DMS79 treated with DMSO at 0.1 percent for 48 hours (cell line): ENCODE measurements around the gene BTBD9.

Source experiments
- DNase-seq: peaks from one replicate; lab custom pipeline; 2025; lab: John Stamatoyannopoulos, UW

BTBD9 gene

DNA sequence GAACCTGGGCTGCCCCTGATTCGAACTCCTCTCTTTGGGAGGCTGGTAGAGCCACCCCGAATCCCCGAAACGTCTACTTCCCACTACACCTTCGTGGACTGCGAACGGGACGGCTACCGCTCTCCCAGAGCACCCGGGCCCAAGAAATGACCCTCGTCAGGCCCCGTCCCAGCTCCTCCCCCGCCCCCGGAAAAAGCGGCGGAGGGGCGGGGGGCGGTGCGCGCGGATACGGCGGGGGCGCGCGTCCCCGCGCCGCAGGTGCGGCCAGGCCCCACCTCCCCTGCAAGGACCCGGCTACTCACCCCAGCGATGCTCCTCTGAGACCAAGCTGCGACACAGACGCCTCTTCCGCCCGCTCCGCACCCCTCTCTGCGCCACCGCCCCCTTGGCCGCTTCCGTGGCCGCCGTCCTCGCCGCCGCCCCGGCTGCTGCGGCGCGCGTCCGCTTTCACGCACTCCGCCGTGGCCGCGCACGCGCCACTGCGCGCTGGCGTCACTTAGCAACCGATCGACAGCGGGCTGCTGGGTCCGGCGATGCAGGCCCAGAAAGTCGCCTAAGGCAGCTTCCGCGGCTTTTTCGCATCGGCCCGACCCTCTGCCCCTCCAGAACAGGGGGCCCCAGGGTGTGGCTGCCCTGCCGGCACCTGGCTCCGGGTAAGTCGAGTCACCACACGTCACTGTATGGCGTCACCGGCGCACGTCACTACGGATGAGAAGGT lies at the start of gene BTBD9:
Gene BTBD9 (minus strand): TSS at position 432 of the 718 bp plus-strand sequence.
- DNase-seq = peak; percentile 74

DNA sequence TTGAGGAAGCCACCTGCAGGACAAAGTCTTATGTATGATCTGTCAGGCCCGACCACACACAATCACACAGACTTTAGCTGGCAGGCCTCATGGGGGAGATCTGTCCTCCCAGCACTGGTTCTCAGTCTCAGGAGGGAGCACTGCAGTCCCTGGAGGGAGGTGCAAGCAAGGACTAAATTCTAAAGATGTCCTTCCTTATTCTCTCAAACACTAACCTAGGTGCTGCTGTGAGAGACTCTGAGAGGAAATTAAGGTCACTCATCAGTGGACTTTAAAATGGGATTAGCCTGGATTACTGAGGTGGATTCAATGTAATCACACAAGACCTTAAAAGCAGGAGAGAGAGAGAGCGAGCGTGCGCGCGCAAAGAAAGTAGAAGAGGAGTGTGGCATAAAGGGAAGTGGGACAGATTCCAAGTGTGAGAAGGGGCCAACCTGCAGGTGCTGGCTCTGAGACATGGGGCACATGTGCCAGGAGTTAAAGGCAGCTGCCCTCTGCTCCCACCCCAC lies 48.9 kb upstream of the BTBD9 start:
- DNase-seq = no peak

DNA sequence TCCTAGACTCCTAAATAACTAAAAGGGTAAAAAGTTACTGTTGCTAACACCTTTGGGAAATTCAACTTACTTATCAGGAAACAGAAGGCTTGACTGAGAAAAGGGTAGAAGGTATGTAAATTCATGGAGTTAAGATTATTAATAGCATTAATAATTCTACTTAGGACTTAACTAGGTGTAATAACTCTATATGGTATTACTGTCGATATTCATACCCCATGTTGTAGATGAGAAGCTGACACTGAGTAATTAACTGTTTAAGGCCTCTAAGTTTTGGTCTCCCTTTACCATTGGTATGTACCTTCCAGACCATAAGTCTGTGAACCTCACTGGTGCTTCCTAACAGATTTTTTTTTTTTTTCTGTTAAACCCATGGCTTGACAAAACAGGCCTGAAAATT lies 47.8 kb upstream of the BTBD9 start:
- no peak for DNase-seq

DNA sequence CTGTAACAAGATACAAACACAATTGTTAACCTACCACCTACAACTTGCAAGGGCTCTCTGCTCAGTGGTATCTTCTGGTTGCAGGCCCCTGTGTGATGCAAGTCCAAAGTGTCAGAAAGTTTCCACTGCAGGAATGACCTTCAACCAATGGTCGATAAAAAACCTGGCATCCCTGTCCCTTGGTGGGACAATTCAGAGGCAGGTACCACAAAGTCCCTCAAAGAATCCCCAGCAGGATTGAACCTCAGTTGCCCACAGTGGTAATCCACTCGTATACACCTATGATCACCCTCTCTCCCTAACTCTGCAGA lies 47.3 kb upstream of the BTBD9 start:
- DNase-seq = no peak

DNA sequence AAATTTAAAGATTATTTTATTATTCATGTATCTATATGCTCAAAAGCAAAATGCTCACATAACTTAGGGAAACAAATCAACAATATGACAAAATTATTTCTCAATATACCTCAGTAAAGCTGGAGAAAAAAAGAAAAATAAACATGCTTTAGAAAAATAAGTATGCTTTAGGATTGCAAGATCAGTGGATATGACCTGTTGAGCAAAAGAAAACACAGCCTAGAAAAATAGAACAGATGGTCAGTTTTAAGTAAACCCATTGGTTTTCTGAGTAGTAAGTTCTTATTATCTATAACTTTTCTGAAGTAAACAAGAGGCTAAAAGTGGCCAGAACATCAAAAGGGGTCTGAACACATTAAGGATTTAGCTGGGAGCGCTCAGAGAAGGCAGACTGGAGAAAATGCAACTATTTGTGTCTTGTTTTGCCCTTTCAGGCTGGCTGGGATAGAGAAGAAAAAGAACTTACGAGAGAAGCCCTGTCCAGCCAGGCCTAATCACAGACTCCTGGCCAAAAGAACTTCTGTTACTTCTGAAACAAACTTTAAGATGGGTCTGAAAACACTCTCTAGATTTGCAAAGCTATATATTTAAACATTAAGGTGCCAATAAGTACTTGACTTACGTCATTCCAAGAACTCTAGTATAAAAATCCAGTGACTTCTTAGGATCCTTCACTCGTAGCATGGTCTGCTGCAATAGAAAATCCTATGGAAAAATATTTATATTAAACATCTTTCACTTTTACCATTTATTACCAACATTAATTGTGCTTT lies 46.7 kb upstream of the BTBD9 start:
- no peak for DNase-seq

DNA sequence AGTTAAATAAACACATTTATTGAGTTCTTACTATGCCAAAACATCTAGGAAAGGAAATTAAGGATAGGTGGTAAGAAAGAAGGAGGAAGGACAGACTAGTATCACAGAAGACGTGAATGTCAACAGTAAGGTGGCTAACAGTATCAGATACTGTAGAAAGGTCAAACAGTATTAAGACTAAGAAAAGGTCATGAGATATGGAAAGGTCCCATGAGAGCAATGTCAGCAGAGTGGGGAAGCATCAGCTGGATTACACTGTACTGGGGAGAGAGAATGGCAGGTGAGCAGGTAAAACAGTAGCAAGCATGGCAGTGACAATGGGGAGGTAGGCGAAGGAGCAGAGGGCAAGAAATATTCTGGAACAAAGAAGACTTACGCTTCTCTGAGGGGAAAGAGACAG lies 45.2 kb upstream of the BTBD9 start:
- no peak for DNase-seq

DNA sequence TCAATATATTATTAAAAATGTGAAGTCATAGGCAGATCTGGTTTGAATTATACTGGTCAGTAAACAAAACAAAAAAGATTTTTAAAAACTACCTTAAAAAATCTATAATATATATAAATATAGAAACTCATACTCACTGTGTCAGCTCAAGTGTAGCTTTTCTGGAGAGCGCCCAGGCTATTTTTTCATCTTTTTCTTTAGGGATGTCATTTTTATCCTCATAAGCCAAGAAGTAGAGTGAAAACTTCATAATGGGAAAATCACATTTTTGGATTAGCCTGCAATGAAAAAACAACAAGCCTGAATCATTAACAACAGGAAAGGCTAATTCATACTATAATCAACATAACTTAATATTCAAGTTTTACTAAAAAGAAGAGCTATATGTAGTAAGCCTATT lies 44.5 kb upstream of the BTBD9 start:
- no peak for DNase-seq

DNA sequence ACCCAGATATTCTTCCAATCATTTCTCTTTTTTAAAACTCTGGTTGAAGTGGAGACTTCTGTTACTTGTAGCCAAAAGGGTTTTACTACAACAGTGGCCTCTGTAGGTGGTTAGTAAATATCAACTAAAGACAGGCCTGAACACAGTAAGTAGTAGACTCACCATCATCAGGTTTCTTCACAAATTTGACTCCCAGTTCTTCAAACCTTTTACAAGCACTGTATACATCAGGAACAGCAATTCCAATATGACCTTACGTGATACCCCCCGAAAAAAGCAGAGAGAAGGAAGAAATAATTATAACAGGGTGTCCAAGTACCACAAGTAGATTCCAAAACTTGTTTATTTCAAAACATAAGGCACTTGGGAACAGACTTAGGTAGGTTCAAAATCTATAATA lies 42.1 kb upstream of the BTBD9 start:
- no peak for DNase-seq

DNA sequence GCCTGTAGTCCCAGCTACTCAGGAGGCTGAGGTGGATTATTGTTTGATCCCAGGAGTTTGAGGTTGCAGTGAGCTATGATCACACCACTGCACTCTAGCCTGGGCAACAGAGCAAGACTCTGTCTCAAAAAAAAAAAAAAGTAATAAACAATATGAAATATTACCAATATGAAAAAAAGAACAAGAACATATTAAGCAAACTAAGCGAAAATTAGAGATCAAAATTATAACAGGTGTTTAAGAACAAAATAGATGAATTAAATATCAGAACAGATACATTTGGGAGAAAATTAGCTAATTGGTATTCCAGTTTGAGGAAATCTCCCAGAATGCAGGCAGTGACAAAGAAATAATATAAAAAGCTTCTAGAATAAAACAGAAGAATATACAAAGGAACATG lies 39.9 kb upstream of the BTBD9 start:
- DNase-seq = no peak

DNA sequence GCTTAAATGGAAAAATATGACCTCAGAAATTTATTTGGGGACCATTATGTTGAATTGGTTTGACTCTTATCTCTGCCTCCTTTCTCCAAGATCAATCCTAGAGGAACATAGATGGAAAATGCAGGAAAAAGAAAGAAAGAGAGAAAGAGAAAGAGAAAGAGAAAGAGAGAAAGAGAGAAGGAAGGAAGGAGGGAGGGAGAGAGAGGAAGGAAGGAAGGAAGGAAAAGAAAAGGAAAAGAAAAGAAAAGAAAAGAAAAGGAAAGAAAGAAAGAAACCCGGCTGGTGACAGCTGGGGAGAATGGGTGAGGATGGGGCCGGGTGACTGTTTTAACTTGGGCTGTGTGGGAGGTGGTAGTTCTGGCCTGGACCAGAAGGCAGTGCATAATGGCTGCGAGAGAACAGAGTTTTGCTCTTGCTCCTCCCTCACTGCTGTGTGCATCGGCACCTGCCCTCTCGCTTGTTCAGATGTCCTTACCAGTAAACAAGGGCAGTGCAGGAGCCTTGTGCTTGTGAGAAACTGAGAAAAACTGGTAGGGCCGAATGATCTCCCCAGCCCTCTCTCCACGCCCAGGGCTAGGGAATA lies 38.5 kb upstream of the BTBD9 start:
- DNase-seq = no peak

DNA sequence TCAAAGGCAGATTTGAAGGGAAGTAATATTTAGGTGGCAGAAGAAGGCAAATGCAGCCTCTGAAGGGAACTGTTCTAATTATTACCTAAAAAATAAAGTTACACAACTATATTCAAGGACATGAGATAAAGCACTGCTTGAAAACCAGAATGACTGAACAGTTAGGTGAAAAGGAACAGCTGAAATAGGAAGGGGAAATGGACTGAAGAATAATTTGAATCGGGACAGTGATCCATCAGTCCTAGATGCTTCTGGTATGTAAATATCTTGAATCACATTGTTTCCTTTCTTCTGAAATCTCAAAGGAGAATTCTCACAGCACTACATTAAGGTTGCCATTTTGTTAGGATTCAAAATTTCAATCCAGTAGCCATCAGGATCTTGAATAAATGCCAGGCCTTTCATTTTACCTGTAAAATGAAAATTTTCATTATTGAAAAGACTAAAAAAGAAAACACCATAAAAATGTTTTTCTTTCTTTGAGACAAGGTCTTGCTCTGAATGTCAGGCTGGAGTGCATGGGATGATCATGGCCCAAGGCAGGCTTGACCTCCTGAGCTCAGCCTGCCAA lies 37.3 kb upstream of the BTBD9 start:
- DNase-seq = no peak

DNA sequence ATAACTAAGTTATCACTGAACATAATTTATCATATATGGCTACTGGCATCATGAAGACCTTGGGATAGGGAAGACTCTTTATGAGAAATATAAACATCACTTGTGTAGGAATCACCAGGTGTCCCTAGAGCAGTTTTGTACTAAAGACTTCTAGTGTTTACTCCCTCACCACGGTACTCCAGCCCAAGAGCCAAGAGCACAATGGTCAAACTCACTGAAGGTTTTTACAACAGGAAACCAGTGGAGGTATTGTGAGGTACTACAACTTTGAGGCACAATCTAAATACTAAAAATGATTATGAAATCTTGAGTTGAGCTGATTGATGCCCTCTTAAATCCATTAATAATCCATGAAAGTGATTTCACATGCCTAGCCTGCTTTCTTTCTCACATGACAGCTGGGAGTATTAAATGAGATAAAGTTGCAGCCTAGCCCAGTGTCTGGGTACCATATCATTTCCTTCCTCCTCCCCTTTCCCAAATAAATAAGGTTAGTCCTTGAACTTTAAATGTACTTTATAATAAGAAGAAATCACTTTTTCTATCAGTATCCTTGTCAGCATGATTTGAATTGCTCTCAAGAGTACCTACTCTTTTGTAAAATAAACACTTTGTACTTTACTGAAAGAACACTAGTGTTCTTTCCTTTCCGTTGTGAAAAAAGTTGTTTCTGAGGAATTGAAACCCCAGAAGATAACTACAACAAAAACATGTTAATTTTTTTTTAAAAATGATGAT lies 36.7 kb upstream of the BTBD9 start:
- no peak for DNase-seq

DNA sequence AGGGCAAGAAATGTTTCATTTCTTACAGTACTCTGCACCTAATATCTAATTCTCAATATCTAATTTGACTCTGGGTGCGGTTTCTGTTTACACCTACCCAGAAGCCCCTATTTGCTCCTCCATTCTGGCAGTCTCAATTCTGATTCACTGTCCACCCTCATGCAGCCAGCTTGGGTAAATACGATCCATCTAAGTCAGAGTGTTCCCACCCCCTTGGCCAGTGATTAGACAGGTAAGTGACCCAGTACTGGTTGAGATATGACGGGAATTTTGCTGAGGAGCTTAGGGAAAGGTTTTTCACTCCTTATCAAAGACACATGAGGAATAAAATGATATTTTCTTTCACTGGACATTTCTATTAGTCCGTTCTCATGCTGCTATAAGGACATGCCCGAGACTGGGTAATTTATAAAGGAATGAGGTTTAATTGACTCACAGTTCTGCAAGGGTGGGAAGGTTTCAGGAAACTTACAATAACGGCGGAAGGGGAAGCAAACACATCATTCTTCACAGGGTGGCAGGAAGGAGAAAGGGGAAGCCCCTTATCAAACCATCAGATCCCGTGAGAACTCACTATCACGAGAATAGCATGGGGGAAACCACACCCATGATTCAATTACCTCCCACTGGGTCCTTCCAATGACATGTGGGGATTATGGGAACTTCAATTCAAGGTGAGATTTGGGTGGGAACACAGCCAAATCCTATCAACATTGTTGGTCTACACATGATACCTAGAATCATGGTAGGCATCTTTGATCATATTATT lies 33.9 kb upstream of the BTBD9 start:
- no peak for DNase-seq

DNA sequence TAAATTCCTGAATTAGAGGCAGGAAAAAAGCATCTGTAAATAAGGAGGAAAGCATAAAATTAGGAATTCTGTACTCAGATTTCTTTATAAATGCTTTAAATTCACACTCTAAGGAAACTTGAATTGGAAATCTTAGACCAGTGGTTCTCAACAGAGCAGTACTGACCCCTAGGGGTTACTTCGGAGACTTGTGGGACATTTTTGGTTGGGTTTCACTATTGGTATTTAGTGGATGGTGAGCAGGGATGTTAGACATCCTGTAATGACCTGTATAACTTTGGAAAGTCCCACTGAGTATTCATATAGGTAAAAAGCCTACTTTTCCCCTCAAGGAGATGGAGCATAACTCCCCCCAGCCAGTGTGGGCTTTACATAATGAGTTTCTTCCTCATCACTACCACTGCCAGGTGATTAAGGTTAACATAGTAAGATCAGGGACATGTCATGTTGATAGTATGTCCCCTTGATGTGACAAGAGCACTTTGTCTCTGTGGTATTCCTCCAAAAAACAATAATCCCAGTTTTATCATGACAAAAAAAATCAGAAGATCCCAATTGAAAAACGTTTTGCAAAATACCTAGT lies 32.2 kb upstream of the BTBD9 start:
- peak; percentile 57 for DNase-seq

DNA sequence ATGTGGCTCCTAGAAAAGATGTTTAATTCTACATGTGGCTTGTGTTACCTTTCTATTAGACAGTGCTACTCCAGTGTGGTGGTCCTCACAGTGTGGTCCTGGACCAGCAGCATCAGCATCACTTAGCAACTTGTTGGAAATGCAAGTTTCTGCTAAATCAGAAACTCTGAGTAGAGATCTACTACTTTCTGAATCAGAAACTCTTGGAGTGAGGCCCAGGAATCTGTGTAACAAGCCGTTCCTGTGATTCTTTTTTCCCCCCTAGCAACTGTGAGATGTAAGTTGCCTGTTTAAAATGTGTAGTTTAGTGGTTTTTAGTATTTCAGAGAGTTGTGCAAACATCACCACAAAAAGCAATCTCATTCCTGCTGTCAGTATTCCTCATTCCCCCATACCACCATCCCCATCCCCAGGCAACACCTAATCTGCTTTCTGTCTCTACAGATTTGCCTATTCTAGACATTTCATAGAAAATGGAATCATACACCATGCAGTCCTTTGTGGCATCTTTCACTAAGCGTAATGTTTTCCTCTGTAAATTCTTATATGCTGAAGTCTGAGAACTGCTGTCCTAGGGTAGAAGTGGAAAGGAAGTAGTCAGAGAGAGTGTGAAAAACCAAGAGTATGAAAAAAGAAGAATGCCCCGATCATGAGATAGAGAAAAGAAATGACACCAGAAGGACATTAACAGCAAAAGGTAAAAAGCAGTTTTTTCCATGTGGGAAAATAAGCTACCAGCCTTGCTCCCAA lies 18.9 kb upstream of the BTBD9 start:
- DNase-seq = no peak

DNA sequence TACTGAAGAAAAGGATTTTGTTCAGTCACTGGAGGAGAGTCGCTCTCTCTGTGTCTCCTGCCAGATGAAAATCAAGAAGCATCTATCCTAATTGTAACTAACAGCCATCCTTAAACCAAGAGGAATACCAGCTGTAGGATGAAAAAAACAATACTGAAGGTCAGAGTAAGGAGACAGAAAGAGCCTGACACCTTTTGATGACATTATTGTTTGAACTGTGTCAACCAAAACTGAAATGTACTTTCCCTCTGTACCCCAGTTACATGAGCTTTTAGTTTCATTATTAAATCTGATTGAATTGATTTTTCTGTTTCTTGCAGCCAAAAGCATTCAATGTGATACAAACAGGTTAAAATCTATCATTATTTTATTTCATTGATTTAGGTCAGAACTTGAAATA lies 17.2 kb upstream of the BTBD9 start:
- no peak for DNase-seq

DNA sequence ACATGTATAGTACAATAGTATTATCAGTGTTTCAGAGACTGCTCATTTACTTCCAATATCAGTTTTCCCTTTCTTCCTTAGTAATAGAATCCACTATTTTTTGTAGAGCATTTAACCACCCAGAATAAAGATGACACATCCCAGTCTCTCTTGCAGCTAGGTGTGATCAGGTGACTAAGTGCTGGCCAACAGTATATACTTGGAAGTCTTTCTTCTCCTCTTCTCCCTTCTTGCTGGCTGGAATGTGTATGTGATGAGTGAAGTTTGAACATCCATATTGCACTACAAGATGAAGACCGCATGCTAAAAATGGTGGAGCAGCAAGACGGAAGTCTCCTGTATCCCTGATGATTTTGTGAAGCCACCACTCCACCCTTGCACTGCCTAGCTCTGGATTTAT lies 14.5 kb upstream of the BTBD9 start:
- DNase-seq = no peak

DNA sequence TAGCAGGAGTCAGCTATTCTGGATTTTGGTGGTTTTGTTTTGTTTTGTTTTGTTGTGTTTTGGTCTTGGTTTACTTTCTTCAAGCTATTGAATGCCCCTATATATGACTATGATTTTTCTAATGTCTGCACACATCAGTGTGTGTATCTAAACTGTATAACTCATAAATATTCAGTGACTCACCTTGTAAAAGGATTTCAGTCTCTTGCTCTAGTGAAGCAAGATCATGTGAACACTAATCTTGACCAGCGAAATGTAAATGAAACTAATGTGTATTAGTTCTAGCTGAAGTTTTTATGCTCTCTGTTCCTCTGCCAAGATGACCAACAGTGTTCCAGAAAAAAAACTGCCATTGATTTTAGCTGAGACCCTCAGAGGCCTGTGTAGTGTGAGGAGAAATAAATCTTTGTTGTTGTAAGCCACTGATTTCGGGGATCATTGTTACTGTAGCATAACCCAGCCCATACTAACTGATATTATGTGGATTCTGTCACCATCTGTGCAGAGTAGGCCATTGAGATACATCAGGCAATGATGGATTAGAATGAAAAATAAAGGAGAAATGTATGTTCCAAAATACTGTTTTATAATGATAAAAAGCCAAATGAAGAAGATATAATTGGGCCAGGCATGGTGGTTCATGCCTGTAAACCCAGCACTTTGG lies 11.5 kb upstream of the BTBD9 start:
- DNase-seq = no peak

DNA sequence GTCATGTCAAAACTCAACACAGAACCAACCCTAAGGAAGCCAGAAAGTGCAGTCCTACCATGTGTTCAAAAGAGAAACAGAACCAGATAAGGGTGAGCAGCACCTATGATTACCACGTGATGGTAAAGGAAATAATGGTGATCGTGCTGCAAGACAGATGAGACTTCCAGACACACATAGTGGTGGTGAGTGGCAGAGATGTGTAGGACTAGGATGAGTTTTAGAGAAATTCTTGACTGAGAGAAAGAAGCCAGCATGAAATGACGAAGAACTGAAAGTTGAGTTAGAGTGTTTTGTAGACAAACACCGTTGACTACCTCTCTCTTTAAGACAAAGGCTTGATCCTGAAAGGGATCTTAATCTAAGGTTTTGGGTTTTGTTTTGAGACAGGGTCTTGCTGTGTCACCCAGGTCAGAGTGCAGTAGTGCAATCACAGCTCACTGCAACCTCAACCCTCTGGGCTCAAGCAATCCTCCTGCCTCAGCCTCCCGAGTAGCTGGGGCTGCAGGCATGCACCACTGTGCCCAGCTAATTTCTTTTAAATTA lies 10.6 kb upstream of the BTBD9 start:
- no peak for DNase-seq

DNA sequence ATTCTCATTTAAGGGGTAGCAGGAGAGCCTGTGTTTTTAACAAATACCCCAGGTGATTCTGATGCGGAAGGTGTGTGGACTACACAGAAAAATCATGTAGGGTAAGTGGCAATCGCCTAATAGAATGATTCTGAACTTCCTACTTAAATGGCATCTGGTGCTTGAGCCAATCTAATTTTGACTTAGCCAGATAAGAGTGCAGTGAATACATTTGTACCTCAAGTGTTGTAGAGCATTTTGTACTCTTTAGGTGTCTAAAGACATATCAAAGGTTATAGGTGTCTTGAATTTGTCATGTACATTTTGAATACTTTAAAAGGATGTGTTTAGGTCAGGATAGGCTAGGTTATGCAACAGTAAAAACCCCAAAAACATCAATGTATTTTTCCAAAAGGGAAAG lies 10.0 kb upstream of the BTBD9 start:
- no peak for DNase-seq
